Psoas muscle (tissue), 8 donors: ENCODE data around the gene RAP1B. TPM values are rescaled to one million over a fixed set of nuclear protein-coding genes. Genes with fewer than 3 reads are reported as not detected.

Experiments
- ATAC-seq, 4 donors: fragments of 200-7000 bp; cut with Tn5 transposase; one replicate each; pipeline ENCODE4 v1.9.1; 2020; ENCODE audit warnings: moderate library complexity in 3 of 4, mild to moderate bottlenecking in 2 of 4
- DNase-seq, 2 donors: peaks; one replicate each; pipeline ENCODE4 v3.0.0-alpha.2; 2020
- H3K27ac ChIP-seq: fragments of 200-600 bp; one replicate; pipeline ENCODE4 v1.8.0; 2022
- H3K27me3 ChIP-seq, 3 donors: fragments of 200-600 bp in 1 of 3; one replicate each; pipeline versions ENCODE4 v1.6.1 to v1.8.0; 2013 to 2022; ENCODE audit warnings: low read length in 2 of 3, mild to moderate bottlenecking in 2 of 3, moderate library complexity in 1 of 3; ENCODE audit not compliant: insufficient read depth in 3 of 3
- H3K36me3 ChIP-seq, 2 donors: fragments of 200-600 bp in 1 of 2; one replicate each; pipeline versions ENCODE4 v1.6.1 to v1.8.0; 2013 to 2022; ENCODE audit warnings: low read depth in 1 of 2, mild to moderate bottlenecking in 1 of 2, moderate library complexity in 1 of 2; ENCODE audit not compliant: insufficient read depth in 1 of 2
- H3K4me1 ChIP-seq: fragments of 200-600 bp; one replicate; pipeline ENCODE4 v1.8.0; 2022
- H3K4me3 ChIP-seq: fragments of 200-600 bp; one replicate; pipeline ENCODE4 v1.8.0; 2022; ENCODE audit warnings: mild to moderate bottlenecking
- H3K9me3 ChIP-seq: fragments of 200-600 bp; one replicate; pipeline ENCODE4 v1.8.0; 2022
- CTCF ChIP-seq: fragments of 200-600 bp; IDR thresholded peaks from one replicate; pipeline ENCODE4 v1.8.0; 2022; ENCODE audit warnings: antibody characterized with exemption
- WGBS, 3 donors: extraction: QIAGEN DNeasy Blood & Tissue Kit; methylation state at CpG; one replicate each; pipeline versions ENCODE4 v1.1.6 to v1.1.7; 2013; 5-methylcytosine and 5-hydroxymethylcytosine counted together
- intact Hi-C, 2 donors: fragments of 100-400 bp; cut with DNase I; formaldehyde crosslinking; loops; one replicate each; pipeline versions ENCODE4 v1.11.0 to v1.14.2; 2022
- polyA plus RNA-seq, 3 donors: library from polyadenylated mRNA; stranded (reverse); fragments of 200-250 nt; gene quantifications; one replicate each; pipeline ENCODE4 v1.2.3, GENCODE V29; 2013
- total RNA-seq, 4 donors: library from RNA; stranded (reverse); fragmentation: NEBNext Ultra II Directional in 2 of 4; extraction: Animal tissue kit (Norgen Biotek cat#: 25700) in 2 of 4; gene quantifications; one replicate each; pipeline versions ENCODE4 v1.2.1 to v1.2.4, GENCODE V29; 2021 to 2023
- donor health status: healthy with polysubstance abuse.
- donor health status: DM: no; HTN: no; CAD: no; lungs with moderate emphysema.
- donor health status: Bipolar disorder and iron deficiency.
- donor health status: healthy.
- donor health status: DM: yes; HTN: yes; CAD: no.
- donor health status: DM: no; HTN: no; CAD: no.
- donor health status: DM: no; HTN: no; CAD: no.
- donor health status: DM: yes; HTN: yes; CAD: no.

The RAP1B gene
- total and polyA plus RNA-seq, 7 donors: 36.2 to 85.7 (median 59.0) TPM

- intact Hi-C loops: no loop called here
- TF ChIP-seq CTCF: no peak
- WGBS, 3 donors: 63 to 72% (median 63%) methylated on average over 2 of the region's 2 CpGs
- Histone ChIP-seq H3K9me3 (no peaks in the 10 kb centered on the region), H3K36me3 (no peaks in the 10 kb centered on the region), H3K27me3 (no peaks in the 10 kb centered on the region), H3K4me3 (no peak overlapping the region), H3K27ac (no peak overlapping the region), H3K4me1 (peaks cover 15% of the 10 kb centered on the region)
- ATAC-seq (no peak), DNase-seq (no peak)
These were observed 2.5 kb upstream of the RAP1B start for GRCh38 chr12:68608191-68608590.

- peak in 2 of 4 donors; percentile 0 to 23 for ATAC-seq
- intact Hi-C loops: loop anchor here (2.0 to 10.0 kb wide), 5 partner anchors 75 to 253 kb away; partner anchors contain the start of gene NUP107 (in 2 of the 2)
- WGBS, 3 donors: 1% methylated on average over 11 of the region's 11 CpGs
These were observed 715 bp upstream of the RAP1B start for GRCh38 chr12:68609998-68610369.

GRCh38 chr12:68611094-68611805, 551 bp downstream of the RAP1B start:
- H3K4me3 ChIP-seq: peak overlapping the region; percentile 93
- DNase-seq (peak; percentile 70 to 82), ATAC-seq (peak; percentile 18 to 64 (median 34))
- TF ChIP-seq CTCF: no peak
- H3K27me3 ChIP-seq: no peaks in the 10 kb centered on the region
- H3K27ac ChIP-seq: peak overlapping the region; percentile 98
- no peaks in the 10 kb centered on the region for H3K9me3 ChIP-seq
- intact Hi-C loops: loop anchor here (2.0 to 10.0 kb wide), 5 partner anchors 74 to 254 kb away; partner anchors contain the start of gene NUP107 (in 2 of the 2)
- H3K4me1 ChIP-seq: peaks cover 43% of the 10 kb centered on the region
- 0 to 1% (median 0%) methylated on average over 24 to 72 of the region's 72 CpGs for WGBS, 3 donors
- H3K36me3 ChIP-seq: peaks cover 0 to 4% of the 10 kb centered on the region in 2 donors

More at GRCh38 chr12:68609998-68610369, 715 bp upstream of the RAP1B start:
- no peak for DNase-seq
- Histone ChIP-seq H3K27ac (peak overlapping the region; percentile 98), H3K27me3 (no peaks in the 10 kb centered on the region), H3K9me3 (no peaks in the 10 kb centered on the region), H3K36me3 (peaks cover 0 to 4% of the 10 kb centered on the region in 2 donors), H3K4me3 (peak overlapping the region; percentile 93), H3K4me1 (peaks cover 33% of the 10 kb centered on the region)
- no peak for TF ChIP-seq CTCF

GRCh38 chr12:68611806-68612160, 1.1 kb downstream of the RAP1B start:
- H3K27ac ChIP-seq: peak overlapping the region; percentile 98
- intact Hi-C loops: loop anchor here (2.0 to 10.0 kb wide), 5 partner anchors 73 to 254 kb away; partner anchors contain the start of gene NUP107 (in 2 of the 2)
- no peak for ATAC-seq
- H3K36me3 ChIP-seq: peaks cover 0 to 4% of the 10 kb centered on the region in 2 donors
- peak overlapping the region; percentile 93 for H3K4me3 ChIP-seq
- TF ChIP-seq CTCF: no peak
- H3K9me3 ChIP-seq: no peaks in the 10 kb centered on the region
- no peak for DNase-seq
- H3K27me3 ChIP-seq: no peaks in the 10 kb centered on the region
- H3K4me1 ChIP-seq: peaks cover 48% of the 10 kb centered on the region
- 0 to 2% (median 1%) methylated on average over 8 of the region's 8 CpGs for WGBS, 3 donors
